ENCODE measurements around the gene BRD3.
"Not testable (repeated sequence)": the region's sequence is repeated elsewhere in the genome, so short reads cannot be mapped to it uniquely, and the experiment has no call there.

Gene BRD3

DNA sequence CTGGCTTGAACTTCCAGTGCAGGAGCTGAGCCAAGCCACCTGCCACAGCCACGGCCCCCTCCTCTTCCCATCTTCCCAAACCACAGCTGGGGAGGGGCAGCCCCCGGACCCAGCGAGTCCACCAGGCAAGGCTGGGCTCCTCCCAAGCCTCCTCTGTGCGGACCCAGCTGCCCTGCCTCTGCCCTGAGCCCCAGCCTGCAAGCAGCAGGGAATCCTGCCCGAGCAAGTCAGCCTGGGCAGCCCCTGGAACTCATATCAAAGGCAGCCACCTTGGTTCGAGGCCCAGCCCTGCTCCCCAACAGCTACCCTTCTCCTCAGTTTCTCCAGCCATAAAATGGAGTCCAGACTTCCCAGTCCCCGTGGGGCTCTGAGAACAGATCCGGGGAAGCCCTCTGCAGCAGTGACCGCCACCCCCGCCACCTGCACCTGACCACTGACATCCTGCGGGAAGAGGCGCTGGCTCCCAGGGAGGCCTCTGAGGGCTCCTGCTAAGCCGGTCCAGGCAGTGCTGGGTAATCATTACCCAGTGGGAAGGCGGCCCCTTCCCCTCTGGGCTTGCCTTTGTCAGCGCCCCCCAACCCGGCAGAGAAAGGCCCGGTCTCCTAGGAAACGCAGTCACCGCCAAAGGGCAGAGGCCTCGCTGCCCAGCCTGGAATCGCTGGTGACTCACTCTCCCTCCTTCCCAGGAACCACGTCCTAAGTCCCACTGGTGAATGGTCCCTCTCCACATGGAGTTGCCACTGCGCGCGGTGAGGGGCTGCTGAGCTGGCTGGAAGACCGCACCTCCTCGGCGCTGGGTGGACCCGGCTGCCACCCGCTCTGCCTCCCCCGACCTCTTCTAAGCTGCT, 77.2 kb downstream of the BRD3 start:
- DNase-seq: no peak

- DNase-seq: no peak
Measured at GRCh38 chr9:133989625-133990365, 78.0 kb downstream of the BRD3 start.

DNA sequence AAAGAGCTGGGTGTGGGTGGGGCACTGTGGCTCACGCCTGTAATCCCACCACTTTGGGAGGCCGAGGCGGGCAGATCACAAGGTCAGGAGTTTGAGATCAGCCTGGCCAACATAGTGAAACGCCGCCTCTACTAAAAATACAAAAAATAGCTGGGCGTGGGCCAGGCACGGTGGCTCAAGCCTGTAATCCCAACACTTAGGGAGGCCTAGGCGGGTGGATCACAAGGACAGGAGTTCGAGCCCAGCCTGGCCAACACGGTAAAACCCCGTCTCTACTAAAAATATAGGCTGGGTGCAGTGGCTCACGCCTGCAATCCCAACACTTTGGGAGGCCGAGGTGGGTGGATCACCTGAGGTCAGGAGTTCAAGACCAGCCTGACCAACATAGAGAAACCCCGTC, 79.1 kb downstream of the BRD3 start:
- DNase-seq: not testable (repeated sequence)

- no peak for DNase-seq
Measured at GRCh38 chr9:133987946-133988665, 79.7 kb downstream of the BRD3 start.

DNA sequence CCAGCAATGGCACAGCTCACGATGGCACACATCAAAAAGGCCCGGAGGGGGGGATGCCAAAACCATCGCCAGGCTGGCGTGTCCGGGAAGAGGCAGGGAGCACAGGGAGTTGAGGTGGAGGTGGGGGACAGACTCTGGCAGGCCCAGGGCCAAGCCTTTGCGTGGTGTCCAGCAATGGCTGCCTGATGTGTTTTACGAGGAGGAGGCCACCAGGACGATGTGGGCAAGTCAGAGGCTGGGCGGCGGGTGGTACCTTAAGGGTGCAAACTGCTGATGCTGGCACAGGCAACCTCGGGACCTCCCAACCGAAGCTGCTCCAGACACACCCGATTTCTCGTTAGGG, 80.4 kb downstream of the BRD3 start:
- DNase-seq: no peak

DNA sequence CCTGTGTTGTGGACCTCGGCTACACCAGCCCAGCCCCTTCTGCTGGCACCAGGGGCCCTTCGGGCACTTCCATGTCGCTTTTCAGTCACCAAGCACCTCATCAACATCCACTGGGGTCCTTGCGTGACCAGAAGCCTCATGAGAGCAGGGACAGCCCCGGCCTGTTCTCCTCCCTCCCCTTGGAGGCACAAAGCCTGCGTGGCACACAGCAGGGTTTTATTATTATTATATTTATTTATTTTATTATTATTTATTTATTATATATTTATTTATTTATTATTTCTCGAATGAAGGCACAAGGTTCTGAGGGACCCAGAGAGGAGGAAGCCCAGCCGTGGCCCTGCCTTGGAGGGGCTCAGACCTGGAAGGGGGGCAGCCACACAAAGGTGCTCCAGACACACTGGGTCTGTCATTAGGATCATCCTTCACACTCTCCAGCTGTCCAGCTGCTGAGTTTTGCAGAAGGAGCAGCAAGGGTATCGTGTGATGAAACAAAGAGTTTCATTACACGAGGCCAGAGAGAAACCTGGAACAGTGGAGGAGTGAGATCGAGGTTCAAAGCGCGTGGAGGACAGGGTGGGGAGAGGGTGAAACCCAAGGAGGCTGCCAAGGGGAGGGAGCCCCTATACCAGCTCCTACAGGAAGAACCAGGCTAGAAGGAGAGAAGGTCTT, 80.9 kb downstream of the BRD3 start:
- DNase-seq: no peak

- DNase-seq: no peak
Measured at GRCh38 chr9:133986061-133986460, 81.8 kb downstream of the BRD3 start.

DNA sequence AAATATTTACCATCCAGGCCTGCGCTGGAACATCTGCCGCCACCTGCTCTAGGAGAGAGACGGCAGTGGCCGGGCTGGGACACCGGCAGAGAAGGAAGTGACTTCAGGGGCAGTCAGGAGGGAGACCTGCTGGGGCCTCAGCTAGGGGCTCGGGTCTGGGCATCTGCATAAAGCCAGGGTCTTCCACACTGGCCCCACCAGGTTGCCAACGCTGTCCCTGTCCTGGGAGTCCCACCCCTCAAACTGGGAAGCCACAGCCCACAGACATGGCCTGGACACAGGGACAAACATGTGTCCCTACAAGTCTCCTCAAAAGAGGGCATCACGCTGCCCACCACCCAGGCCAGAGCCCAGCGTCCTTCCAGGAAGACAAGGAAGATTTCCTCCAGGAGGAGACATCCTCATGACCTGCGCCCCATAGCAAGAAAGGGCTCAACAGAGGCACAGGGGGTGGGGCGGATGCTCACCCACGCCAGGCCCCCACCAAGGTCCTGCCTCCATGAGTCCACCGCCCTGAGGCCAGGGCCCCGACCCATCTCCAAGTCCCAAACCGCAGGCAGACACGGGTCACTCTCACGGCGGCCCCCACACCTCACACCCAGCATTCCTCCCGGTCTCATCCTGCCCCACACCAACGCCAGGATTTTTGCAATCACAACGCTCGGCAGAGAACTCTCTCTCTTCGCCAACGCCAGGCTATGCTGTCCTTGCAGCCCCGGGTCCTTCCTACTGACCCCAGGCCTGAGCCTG, 84.7 kb downstream of the BRD3 start:
- DNase-seq: no peak

DNA sequence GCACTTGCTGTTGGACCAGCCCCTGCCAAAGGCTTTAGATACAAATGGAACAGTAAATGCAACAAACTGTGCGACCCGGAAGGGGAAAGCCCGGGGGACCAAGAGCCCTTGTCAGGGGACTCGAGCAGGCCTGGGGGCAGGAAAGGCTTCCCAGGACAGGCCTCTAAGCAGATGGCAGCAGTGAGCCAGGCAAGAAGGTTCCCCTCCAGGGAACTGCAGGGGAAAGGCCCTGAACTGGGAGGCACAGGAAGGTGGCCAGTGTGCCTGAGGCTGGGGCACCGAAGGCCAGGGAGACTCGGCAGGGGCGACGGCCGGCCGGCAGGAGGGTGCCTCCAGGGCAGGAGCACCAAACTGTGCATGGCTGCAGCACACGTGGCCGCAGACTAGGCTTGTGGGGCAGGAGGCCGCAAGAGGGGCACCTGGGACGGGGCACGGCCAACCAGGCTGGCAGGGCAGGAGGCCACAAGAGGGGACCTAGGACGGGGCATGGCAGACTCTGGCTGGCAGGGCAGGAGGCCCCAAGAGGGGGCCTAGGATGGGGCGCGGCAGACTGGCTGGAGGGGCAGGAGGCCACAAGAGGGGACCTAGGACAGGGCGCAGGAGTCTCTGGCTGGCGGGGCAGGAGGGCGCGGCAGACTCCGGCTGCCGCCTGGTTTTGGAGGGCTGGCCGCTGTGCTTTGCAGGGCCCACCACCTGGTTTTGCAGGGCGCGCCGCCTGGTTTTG, 85.7 kb downstream of the BRD3 start:
- DNase-seq: no peak

DNA sequence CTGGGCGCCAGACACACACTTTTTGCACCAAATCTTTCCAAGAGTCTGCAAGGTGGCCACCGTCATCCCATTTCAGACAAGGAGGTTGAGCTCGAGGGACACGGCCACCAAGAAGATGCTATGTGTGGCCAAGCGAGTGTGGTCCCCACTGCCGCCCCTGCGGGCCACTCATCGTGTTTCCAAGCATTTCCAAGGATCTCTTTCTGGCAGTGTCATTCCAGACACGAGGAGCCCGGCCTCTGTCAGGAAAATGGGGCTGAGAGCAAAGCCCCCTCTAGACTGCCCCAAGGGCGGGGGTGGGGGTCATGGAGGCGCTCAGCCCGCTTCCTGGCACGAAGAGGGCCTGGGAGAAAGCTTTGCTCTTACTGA, 86.3 kb downstream of the BRD3 start:
- DNase-seq: no peak

DNA sequence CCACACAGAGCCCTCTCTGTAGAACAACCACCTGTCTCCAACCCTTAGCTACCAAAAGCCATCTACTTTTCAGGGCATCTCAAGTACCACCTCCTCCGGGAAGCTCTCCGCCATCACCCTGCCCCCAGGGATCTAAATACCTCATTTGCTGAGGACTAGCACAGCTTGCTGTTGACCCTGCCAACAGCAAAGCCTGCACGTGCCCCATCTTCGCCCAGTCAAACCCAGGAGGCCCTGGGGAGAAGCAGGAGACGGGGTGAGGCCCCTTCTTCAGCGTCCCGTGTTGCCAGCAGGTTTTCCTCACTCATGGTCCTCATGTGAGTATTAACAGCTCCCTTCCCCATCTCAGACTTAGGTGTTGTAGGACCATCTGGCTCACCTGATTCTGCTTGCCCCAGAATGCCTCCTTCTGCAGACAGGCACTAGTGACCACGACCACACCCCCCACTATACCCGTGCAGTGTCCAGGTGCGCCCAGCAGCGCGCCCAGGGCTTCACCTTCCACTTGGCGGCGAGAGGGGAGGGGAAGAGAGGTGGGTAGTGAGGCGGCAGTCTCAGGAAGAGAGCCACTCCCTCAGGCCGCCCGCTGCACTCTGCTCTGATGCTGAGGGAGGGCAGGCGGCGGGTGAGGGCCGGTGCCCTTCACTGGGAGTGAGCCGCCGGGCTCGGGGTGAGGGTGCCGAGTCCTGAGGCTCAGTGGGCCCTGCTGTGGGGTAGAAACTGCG, 86.8 kb downstream of the BRD3 start:
- DNase-seq: no peak

All from CD4-positive, alpha-beta T cell treated with Interleukin-6 for 4 hours (primary cell).